ENCODE results near the gene CPPED1.

CPPED1 gene

GRCh38 chr16:12728469-12728868 lies 75.2 kb downstream of the CPPED1 start:
- DNase-seq: no peak

- DNase-seq: no peak
Observed at GRCh38 chr16:12724226-12724625, 79.5 kb downstream of the CPPED1 start.

GRCh38 chr16:12723681-12724080 lies 80.0 kb downstream of the CPPED1 start:
- DNase-seq: no peak

GRCh38 chr16:12721841-12722421 lies 81.8 kb downstream of the CPPED1 start:
- DNase-seq: no peak

- DNase-seq: no peak
Observed at GRCh38 chr16:12719972-12720371, 83.7 kb downstream of the CPPED1 start.

- DNase-seq: no peak
Observed at GRCh38 chr16:12716658-12717057, 87.0 kb downstream of the CPPED1 start.

- DNase-seq: no peak
Observed at GRCh38 chr16:12709807-12710206, 93.9 kb downstream of the CPPED1 start.

GRCh38 chr16:12708266-12708665 lies 95.4 kb downstream of the CPPED1 start:
- no peak for DNase-seq

GRCh38 chr16:12706628-12707027 lies 97.1 kb downstream of the CPPED1 start:
- no peak for DNase-seq

GRCh38 chr16:12704492-12705111 lies 99.1 kb downstream of the CPPED1 start:
- DNase-seq: no peak

- no peak for DNase-seq
Observed at GRCh38 chr16:12703935-12704334, 99.8 kb downstream of the CPPED1 start.

- no peak for DNase-seq
Observed at GRCh38 chr16:12700161-12700560, 103.5 kb downstream of the CPPED1 start.

- no peak for DNase-seq
Observed at GRCh38 chr16:12699161-12699560, 104.5 kb downstream of the CPPED1 start.

- no peak for DNase-seq
Observed at GRCh38 chr16:12697437-12697836, 106.2 kb downstream of the CPPED1 start.

GRCh38 chr16:12695454-12695853 lies 108.2 kb downstream of the CPPED1 start:
- no peak for DNase-seq

- DNase-seq: no peak
Observed at GRCh38 chr16:12690024-12690423, 113.7 kb downstream of the CPPED1 start.

- DNase-seq: no peak
Observed at GRCh38 chr16:12688951-12689850, 114.5 kb downstream of the CPPED1 start.

- no peak for DNase-seq
Observed at GRCh38 chr16:12685806-12686205, 117.9 kb downstream of the CPPED1 start.

- DNase-seq: no peak
Observed at GRCh38 chr16:12682432-12683165, 121.1 kb downstream of the CPPED1 start.

GRCh38 chr16:12681653-12682052 lies 122.0 kb downstream of the CPPED1 start:
- DNase-seq: no peak

- DNase-seq: no peak
Observed at GRCh38 chr16:12680531-12680930, 123.2 kb downstream of the CPPED1 start.

- DNase-seq: no peak
Observed at GRCh38 chr16:12679660-12680272, 123.9 kb downstream of the CPPED1 start.

GRCh38 chr16:12678983-12679382 lies 124.7 kb downstream of the CPPED1 start:
- DNase-seq: no peak

Measured in NCI-H1436 treated with DMSO at 0.1 percent for 48 hours (cell line).